CD4-positive, alpha-beta T cell treated with Interferon gamma for 1 hour (primary cell): ENCODE results near the gene NEURL1.

Experiments
- DNase-seq: peaks from one replicate; pipeline ENCODE4 v3.0.0-alpha.2; 2020

The NEURL1 gene

DNA sequence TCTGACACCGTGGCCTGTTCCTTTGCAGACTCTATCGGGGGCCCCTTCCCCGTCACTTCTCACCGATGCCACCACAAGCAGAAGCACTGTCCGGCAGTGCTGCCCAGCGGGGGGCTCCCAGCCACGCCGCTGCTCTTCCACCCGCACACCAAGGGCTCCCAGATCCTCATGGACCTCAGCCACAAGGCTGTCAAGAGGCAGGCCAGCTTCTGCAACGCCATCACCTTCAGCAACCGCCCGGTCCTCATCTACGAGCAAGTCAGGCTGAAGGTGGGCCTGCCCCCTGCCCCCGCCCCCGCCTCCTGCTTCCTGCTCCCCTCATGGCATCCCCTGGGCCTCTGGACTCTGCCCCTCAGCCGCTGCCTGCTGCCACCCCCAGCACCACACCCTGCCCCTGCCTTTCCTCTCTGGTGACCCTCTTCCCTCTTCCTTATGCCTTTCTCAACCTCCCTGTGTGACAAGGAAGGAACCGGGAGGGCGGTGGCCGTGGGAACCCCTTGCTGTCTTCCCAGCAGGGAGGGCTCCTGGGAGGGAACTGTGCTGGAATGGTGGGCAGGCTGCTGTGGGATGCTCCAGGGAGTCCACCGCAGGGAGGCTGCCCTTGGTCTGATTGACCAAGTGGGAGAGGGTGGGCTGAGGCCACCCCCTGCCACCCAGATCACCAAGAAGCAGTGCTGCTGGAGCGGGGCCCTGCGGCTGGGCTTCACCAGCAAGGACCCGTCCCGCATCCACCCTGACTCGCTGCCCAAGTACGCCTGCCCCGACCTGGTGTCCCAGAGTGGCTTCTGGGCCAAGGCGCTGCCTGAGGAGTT is 77.5 kb downstream of the NEURL1 start:
- no peak for DNase-seq

DNA sequence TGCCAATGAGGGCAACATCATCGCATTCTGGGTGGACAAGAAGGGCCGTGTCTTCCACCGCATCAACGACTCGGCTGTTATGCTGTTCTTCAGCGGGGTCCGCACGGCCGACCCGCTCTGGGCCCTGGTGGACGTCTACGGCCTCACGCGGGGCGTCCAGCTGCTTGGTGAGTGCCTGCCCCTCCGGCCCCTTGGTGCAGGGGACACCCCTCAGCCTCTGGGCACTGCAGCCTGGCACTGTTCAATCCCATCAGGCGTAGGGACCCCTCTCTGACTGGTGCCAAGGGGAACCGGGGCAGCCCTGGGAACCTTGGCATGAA is 78.1 kb downstream of the NEURL1 start:
- no peak for DNase-seq

DNA sequence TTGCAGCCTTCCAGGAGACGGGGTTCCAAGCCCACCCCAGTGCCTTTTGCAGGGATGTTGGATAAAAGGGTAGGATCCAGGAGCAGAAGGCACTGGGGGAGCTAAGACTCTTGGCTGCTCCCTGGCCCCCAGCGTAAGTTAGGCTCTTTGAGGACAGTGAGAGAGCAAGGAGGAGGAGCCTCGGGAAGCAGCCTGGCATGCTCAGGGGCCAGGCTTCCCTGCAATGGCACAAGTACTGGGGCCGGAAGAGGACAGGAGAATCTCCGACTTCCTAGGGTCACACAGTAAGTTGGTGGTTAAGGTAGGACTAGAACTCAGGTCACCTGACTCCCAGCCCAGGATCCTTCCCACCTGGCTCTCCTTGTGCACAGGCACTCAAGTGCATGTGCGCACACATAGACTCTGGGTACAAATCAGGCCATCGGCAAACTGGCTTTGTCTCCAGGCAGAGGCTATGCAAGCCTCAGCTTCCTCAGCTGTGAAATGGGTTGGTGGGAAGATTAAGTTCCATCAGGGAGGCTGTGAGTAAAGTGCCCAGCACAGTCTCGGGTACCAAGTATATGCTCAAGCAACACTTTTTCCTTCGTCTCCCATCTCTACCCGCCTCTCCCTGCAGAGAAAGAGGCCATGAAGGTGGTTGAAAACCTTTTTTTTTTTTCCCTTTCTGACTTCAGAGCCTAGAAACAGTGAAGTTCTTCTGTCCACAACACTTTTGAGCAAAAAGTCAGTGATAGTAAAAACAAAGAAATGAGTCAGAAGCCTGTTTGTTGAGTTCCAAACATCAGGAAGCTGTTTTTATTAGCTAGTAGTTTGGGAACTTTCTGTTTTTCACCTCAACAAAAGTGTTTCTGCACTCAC is 79.1 kb downstream of the NEURL1 start:
- no peak for DNase-seq

DNA sequence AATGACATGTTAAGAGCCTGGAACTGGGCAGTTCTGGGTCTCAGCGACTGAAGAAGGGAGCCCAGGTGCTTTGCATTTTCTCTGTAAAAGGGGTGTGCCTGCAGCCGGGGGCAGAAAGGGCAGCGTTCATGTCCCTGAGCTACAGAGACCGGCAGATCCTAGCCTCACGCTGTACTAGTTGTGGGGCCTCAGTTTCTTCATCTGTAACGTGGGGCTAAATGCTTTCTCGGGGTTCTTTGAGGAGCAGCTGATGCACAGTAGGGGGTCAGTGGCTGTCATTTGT is 79.6 kb downstream of the NEURL1 start:
- no peak for DNase-seq

DNA sequence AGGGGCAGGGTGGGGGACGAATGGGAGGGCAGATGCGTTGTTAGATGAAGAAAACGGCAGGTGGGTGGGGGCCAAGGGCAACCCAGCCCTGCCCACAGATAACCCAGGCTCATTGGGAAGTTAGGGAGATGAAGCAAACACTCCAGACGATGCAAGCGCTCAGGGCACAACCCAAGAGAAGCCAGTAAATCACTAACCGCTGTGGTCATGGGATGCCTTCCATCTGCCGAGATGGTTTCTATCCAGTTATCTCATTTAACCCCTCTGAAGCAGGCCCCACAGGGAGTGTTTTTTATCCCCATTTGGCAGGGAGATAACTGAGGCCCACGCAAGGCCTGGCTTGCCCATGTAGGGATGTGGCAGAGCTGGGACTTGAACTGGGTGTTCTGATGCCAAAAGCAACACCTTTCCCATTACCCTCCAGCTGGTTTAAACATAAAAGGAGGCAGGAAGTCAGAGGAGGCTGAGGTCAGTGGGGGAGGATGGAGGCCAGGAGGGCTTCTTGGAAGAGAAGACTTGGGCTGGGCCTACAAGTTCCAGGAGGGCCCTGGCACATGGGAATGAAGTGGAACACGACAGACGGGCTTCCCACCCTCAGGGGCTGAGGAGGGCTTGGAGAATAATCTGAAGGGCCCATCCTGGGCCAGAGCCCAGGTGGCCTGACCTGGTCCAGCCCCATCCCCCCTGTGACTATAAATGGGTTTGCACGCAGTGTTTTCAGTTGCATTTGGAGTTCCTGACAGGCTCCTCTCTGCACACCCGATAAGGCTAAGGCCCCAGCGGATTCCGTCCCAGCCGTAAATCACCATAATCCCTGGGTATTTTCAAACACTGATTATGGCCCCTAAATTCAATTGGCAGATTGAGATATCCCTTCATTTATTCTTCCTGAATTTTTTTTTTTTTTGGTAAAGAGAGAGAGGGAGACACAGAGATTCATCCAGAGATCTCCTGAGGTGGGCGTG is 80.9 kb downstream of the NEURL1 start:
- no peak for DNase-seq

DNA sequence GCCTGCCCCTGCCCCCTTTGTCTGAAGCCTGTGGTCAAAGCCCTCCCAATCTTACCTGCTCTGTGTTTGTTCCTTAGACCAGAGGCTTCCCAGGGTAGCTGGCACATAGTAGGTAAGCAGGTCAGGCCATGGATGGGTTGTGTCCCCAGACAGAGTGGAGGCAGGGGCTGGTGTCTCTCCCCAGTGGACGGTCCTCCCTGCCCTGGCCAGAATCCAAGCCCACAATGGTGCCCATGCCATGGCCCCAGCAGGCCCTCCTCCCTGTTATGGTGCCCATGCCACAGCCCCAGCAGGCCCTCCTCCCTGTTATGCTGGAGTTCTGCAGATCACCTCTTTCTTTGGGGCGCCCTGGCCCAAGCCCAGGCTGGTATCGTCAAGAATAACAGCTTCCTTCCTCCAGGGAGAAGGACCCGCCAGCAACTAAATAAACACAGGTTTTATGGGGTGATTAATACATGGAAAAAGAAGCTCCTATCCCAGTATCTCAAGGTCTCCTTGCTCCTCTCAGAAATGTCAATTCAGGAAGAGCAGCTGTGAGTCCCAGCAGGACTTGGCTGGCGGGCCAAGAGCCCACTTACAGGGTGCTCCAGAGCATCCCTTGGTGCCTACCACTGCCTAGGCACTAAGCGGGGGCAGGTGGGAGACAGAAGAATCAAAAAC is 82.0 kb downstream of the NEURL1 start:
- DNase-seq = no peak

DNA sequence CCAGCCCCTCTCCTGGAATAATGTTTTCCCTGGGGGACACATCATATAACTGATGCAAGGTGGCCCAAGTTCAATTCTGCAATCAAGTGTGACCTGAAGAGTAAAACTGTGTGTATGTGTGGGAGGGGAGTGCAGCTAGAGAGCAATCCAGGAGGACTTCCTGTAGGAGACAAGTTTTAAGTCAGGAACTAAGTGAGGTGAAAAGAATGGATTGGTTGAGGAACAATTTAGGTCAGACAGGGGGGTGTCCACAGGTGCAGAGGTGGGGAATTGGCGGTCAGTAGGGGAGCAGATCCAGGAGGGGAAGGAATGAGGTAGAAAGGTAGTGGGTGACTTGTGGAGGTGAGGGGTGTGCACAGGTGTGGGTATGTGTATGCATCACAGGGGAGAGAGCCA is 82.6 kb downstream of the NEURL1 start:
- DNase-seq = no peak

DNA sequence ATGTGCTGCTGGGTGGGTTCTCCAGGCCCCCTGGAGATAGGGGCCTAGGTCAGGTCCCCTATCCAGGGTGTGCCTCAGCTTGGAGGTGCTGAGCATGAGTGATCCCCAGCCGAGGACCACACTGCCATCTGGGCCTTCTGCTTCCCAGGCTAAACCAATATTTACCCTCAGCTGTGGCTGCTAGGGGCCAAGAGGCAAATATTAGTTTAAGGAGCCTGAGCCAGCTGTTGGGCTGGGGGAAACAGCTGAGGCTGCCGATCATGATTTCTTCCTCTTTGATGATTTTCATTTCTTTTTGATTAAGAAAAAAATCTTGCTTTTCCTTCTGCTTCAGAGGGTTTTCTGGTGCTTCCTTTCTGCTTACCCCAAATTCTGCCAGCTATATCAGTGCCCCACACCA is 83.4 kb downstream of the NEURL1 start:
- no peak for DNase-seq

DNA sequence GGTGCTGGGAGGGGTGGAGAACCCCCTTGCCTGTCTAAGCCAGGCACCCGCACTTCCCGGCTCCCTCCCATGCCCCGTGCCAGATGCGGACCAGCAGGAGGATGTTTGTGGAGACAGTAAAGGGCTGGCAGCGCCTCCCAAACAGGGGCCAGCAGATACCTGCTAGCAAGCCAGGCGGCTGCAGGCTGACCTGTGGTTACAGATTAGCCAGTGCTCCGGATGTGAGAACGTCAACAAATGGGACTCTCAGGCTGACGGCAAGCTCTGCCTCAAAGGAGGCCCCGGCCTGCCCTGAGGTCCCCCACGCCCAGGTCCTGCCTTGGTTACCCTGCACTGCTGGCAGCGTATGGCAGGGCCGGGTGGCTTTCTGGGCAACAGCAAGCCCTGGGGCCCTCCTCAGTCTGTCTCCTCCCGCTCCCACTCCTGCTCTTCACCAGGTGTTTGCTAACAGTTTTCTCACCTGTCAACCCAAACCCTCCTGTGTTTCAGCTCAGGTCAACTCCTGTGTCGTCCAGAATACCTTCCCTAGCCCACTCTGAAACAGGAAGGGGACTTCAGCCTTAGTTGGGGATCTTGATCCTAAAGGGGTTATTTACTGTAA is 85.4 kb downstream of the NEURL1 start:
- no peak for DNase-seq

DNA sequence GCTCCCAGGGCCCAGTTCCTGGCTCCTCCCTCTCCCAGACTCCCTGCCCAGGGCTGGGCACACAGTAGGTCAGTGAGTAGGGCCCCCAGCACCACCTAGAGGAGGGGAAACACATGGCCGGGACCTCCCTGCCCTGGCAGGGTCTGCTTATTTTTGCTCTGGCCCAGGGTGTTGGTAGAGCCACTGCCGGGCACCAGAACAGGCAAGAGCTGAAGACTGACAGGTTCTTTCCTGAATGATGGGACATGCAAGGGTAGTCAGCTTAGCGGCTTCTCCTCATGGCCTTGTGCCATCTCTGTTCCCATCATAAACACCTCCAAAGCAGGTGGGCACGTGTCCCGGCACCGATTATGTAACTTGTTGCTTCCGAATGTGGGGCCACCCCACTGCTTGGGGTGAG is 86.5 kb downstream of the NEURL1 start:
- DNase-seq = no peak

DNA sequence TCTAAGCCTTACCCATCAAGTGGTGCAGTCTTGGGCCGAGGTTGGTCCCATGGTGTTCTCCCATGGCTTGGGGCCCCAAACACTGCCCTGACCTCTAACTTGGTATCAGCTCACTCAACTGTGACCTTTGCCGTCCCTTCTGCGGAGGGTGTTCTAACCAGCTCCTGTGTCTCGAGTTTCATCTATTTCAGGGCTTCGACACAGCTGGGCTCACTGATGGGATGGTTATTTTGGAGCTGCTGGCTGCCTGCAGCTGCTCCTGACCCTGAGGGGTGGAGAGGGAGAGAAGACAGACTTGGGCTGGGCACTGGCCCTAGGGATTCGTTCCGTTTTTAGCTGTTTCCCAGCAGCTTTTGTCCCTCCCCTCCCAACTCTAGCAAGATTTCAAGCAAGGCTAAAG is 86.9 kb downstream of the NEURL1 start:
- no peak for DNase-seq

DNA sequence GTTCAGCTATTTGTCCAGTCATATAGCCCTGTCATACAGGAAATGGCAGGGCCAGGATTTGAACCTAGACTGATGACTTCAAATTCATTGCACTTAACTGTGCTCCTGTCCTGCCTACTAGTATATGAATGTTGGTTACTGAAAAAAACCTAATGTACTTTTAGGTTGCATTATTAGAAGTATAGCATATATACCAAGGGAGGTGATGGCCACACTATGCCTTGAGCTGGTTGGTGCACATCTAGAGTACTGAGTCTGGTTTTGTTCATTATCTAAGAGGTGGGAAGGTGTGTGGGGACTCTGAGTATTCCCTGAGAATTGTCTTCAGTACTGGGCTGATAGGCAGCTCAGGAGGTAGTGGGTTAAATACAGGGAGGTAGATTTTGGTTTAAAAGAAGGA is 88.0 kb downstream of the NEURL1 start:
- DNase-seq = no peak

DNA sequence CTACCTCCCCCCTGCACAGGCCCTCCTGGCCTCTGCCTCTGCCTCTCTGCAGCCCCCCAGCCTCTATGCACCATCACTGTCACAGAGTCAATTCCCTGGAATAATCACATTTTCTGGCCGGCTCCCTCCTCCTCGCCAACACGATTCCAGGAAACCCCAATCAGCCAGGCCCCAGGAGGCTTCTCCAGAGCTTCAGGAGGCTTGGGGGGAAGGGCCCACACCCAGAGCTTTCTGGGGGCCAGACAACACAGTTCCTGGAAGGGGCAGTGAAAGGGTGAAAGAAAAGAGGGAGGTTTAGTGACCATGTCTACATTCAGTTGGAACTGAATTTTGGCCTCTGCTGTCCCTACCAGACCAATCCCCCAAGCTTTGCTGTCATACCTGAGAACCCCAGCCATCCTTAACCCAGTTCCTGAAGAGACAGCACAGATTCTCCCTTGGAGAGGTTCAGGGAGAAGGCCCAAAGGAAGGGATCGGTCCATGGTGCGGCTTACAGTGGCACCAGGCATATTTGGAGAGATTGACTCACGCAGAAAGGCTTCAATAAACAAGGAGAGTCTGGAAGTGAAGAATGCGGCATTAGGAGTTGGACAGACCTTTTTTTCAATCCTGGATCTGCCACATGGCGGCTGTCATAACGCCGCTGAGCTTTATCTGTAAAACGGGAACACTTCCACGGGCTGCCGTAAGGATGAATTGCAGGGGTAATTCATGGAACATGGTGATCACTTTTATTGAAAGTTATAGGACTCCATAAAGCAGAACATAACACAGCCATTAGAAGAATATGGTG is 89.0 kb downstream of the NEURL1 start:
- DNase-seq = no peak

DNA sequence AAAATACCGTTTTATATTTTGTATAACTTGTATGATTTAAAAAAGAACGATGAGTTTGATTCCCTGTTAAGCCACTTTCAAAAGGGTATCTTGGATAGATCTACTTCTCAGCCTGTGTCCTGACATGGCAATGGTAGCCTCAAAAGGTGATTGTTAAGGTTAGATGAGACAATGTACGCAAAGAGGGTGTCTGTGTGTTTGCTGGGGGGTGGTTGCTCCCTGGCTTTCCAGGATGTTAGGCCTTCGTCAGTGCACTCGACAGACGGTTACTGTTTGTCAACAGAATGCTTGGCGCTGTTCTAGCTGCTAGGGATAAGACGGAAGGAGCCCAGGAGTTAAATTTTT is 90.3 kb downstream of the NEURL1 start:
- DNase-seq = no peak

DNA sequence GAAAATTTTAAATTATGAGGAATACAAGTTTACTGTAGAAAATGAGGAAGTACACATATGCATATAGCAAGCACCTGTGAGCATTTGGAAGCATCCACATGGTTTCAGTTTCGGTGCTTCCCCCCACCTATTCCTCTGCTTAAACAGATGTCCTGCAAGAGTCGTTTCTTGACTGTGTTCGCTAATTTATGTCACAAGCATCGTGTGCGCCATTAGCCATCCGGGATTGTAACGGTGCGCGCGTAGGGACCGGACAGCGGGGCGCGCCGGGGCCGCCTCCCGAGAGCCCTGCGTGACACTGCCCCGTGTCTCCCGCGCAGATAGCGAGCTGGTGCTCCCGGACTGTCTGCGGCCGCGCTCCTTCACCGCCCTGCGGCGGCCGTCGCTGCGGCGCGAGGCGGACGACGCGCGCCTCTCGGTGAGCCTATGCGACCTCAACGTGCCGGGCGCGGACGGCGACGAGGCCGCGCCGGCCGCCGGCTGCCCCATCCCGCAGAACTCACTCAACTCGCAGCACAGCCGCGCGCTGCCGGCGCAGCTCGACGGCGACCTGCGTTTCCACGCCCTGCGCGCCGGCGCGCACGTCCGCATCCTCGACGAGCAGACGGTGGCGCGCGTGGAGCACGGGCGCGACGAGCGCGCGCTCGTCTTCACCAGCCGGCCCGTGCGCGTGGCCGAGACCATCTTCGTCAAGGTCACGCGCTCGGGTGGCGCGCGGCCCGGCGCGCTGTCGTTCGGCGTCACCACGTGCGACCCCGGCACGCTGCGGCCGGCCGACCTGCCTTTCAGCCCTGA is 90.9 kb downstream of the NEURL1 start:
- DNase-seq = peak; percentile 75

DNA sequence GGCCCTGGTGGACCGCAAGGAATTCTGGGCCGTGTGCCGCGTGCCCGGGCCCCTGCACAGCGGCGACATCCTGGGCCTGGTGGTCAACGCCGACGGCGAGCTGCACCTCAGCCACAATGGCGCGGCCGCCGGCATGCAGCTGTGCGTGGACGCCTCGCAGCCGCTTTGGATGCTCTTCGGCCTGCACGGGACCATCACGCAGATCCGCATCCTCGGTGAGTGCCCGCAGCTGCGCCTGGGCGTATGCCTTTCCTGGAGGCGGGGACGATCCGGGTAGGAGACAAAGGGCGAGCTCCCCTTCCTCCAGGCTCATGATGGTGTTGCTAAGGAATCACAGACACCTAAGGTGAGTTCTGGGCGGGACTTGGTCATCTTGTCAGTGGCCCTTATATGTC is 91.5 kb downstream of the NEURL1 start:
- no peak for DNase-seq

DNA sequence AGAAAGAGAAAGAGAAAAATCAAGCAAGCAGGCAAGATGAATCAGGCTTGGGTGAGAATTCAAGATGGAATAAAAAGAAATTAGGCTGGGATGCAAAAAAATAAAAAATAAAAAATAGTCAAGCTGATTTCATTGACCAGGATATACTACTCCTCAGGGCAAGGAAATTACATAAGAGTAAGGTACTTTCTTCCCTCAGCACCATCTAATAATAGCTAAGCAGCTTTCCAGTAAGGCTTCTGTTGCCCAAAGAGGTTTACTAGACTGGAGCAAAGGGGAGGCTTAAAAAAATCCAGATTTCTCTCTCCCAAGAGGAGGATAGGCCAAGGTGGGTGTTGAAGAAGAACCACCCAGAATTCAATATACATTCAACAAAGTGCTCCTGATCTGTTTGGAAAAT is 93.6 kb downstream of the NEURL1 start:
- DNase-seq = no peak

DNA sequence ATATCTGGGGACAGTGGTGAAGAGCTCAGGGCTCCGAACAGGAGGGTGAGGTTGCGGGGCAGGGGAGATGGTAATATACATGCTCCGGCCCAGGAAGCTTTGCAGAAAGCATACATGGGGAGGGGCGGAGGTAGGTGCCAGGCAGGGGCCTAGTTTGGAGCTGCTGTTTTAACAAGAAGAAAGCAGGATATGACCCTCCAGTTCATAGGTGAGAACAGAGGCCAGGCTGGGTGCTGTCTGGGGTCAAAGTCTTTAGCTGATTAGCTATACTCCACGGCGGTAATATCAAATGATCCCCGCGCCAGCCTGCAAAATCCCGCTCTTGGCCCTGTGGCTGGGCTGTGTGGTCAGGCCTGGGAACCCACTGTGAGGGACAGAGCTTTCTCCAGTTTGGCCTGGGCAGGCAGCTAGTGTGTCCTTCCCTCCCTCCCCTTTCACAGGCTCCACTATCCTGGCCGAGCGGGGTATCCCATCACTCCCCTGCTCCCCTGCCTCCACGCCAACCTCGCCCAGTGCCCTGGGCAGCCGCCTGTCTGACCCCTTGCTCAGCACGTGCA is 95.6 kb downstream of the NEURL1 start:
- DNase-seq = no peak

DNA sequence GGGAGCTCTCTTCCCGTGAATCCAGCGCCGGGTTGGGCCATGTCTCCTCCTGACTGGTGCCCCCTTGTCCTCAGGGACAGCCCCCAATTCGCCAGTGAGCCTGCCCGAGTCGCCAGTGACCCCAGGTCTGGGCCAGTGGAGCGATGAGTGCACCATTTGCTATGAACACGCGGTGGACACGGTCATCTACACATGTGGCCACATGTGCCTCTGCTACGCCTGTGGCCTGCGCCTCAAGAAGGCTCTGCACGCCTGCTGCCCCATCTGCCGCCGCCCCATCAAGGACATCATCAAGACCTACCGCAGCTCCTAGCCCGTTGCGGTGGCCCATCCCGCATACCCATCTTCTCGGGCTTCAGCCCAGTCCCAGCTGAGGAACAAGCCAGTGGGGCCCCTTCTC is 96.6 kb downstream of the NEURL1 start:
- no peak for DNase-seq

DNA sequence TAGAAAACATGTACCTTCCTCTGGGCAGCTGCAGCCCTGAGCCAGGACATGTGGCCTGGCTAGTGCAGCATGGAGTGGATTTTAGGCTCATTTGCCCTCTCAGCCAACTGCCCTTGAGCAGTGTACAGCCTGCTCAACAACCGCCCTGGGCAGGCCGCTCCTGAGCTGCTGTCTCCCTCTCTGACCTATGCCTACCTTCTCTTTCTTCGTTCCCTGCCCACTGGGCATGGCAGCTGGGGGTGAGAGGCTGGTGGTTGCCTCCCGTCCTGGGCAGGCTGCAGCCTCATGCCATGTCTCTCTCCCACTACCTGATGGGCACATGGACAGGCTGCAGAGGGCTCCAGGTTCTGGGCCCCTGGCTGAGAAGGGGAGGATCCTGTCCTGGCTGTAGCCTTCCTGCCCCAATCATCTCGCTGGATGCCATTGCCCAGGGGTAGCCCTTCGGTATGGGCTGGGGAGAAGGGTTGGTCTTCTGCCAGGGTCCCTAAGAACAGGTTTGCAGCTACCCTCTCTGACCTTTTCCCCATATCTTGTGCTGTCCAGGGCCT is 97.3 kb downstream of the NEURL1 start:
- DNase-seq = no peak
